Loucy (cell line): Measurements from ENCODE around the gene ADGRL3.

Source experiments
- CTCF ChIP-seq: fragments of 200-600 bp; sonication (generic); conservative IDR thresholded peaks from 2 replicates; pipeline ENCODE4 v1.5.1; 2014; ENCODE audit warnings: mild to moderate bottlenecking, antibody characterized with exemption, low read length
- EZH2phosphoT487 ChIP-seq: fragments of 200-600 bp; IDR thresholded peaks from 2 replicates; pipeline ENCODE4 v1.6.1; 2018; ENCODE audit warnings: antibody characterized with exemption, mild to moderate bottlenecking, moderate library complexity, borderline replicate concordance

GRCh38 chr4:61276029-61276428 is 75.9 kb downstream of the ADGRL3 start:
- TF ChIP-seq CTCF (no peak), EZH2phosphoT487 (no peak)
